Urothelium cell line (cell line): ENCODE data around the gene YPEL1.
A peak's percentile ranks its signal among the peaks of the same experiment; 100 is the strongest.
"Not testable (repeated sequence)": the region's sequence is repeated elsewhere in the genome, so short reads cannot be mapped to it uniquely, and the experiment has no call there.

Experiments
- DNase-seq: peaks from one replicate; pipeline ENCODE4 v3.0.0; 2011; ENCODE audit warnings: low spot score, mixed read lengths
- FAIRE-seq: peaks from 2 replicates; lab custom pipeline; 2011; peaks lifted over from hg19 to GRCh38; lab: Jason Lieb, UNC

YPEL1 gene

GRCh38 chr22:21754523-21754922 lies 18.9 kb upstream of the YPEL1 start:
- DNase-seq (no peak), FAIRE-seq (no peak)

GRCh38 chr22:21753374-21754111 lies 17.9 kb upstream of the YPEL1 start:
- FAIRE-seq (no peak), DNase-seq (no peak)

GRCh38 chr22:21752276-21752675 lies 16.7 kb upstream of the YPEL1 start:
- FAIRE-seq (no peak), DNase-seq (no peak)

GRCh38 chr22:21745948-21746347 lies 10.4 kb upstream of the YPEL1 start:
- peak; percentile 94 for FAIRE-seq
- DNase-seq: no peak

GRCh38 chr22:21744917-21745316 lies 9.3 kb upstream of the YPEL1 start:
- not testable (repeated sequence) for FAIRE-seq, DNase-seq

GRCh38 chr22:21741790-21742189 lies 6.2 kb upstream of the YPEL1 start:
- FAIRE-seq: no peak

GRCh38 chr22:21741059-21741458 lies 5.5 kb upstream of the YPEL1 start:
- no peak for FAIRE-seq

More at GRCh38 chr22:21741790-21742189, 6.2 kb upstream of the YPEL1 start:
- no peak for DNase-seq

GRCh38 chr22:21739828-21740377 lies 4.3 kb upstream of the YPEL1 start:
- peak; percentile 13 for FAIRE-seq
- no peak for DNase-seq

More at GRCh38 chr22:21741059-21741458, 5.5 kb upstream of the YPEL1 start:
- no peak for DNase-seq

GRCh38 chr22:21738966-21739365 lies 3.4 kb upstream of the YPEL1 start:
- DNase-seq: no peak
- FAIRE-seq: peak; percentile 27

GRCh38 chr22:21738081-21738480 lies 2.5 kb upstream of the YPEL1 start:
- DNase-seq (no peak), FAIRE-seq (peak; percentile 5)

- FAIRE-seq (no peak), DNase-seq (no peak)
These were observed 1.4 kb upstream of the YPEL1 start for GRCh38 chr22:21736948-21737347.

- DNase-seq: no peak
- FAIRE-seq: no peak
These were observed 569 bp upstream of the YPEL1 start for GRCh38 chr22:21736084-21736642.

GRCh38 chr22:21734540-21735199 lies 924 bp downstream of the YPEL1 start:
- FAIRE-seq (no peak), DNase-seq (no peak)

GRCh38 chr22:21731503-21731902 lies 4.1 kb downstream of the YPEL1 start:
- FAIRE-seq (peak; percentile 5), DNase-seq (no peak)

- FAIRE-seq (no peak), DNase-seq (no peak)
These were observed 4.9 kb downstream of the YPEL1 start for GRCh38 chr22:21730535-21731308.

GRCh38 chr22:21729184-21729583 lies 6.4 kb downstream of the YPEL1 start:
- DNase-seq, FAIRE-seq: not testable (repeated sequence)

GRCh38 chr22:21728270-21728669 lies 7.3 kb downstream of the YPEL1 start:
- no peak for DNase-seq
- FAIRE-seq: peak; percentile 23

- peak; percentile 62 for FAIRE-seq
- no peak for DNase-seq
These were observed 7.8 kb downstream of the YPEL1 start for GRCh38 chr22:21727768-21728167.

GRCh38 chr22:21727159-21727558 lies 8.4 kb downstream of the YPEL1 start:
- no peak for DNase-seq
- FAIRE-seq: no peak

- FAIRE-seq: no peak
- DNase-seq: no peak
These were observed 8.9 kb downstream of the YPEL1 start for GRCh38 chr22:21726650-21727049.
